WTC11 (cell line): ENCODE results near the gene DOCK7. TPM values are rescaled to one million over a fixed set of nuclear protein-coding genes. Genes with fewer than 3 reads are reported as not detected.

Experiments used
- ATAC-seq: fragments of 200-7000 bp; cut with Tn5 transposase; 2 replicates; pipeline ENCODE4 v1.10.0; 2021; ENCODE audit warnings: mild to moderate bottlenecking, moderate library complexity
- CTCF ChIA-PET: fragments of 300-600 bp; sonication (Branson Sonifier 250); formaldehyde crosslinking; loops from one replicate; lab custom pipeline; 2021; ENCODE audit warnings: antibody characterized with exemption; lab: Charles Lee
- POLR2A ChIA-PET: fragments of 350-600 bp; sonication (Branson Sonifier 250); formaldehyde crosslinking; loops from one replicate; lab custom pipeline; 2021; ENCODE audit warnings: antibody characterized with exemption; lab: Charles Lee
- DNase-seq: peaks from one replicate; pipeline ENCODE4 v3.0.0; 2021; ENCODE audit warnings: low spot score
- H3K27ac Mint-ChIP-seq: 2 replicates; pipeline ENCODE4 v1.8.0; 2021; ENCODE audit warnings: mixed read lengths
- H3K27me3 Mint-ChIP-seq: 2 replicates; pipeline ENCODE4 v1.8.0; 2021; ENCODE audit warnings: low read depth, mild to moderate bottlenecking, moderate library complexity, mixed read lengths
- H3K36me3 Mint-ChIP-seq: 2 replicates; pipeline ENCODE4 v1.8.0; 2021; ENCODE audit warnings: mixed read lengths
- H3K4me1 Mint-ChIP-seq: 2 replicates; pipeline ENCODE4 v1.8.0; 2022; ENCODE audit warnings: mixed read lengths
- H3K4me3 Mint-ChIP-seq: 2 replicates; pipeline ENCODE4 v1.8.0; 2021; ENCODE audit warnings: mild to moderate bottlenecking, moderate library complexity, mixed read lengths
- H3K9me3 Mint-ChIP-seq: 2 replicates; pipeline ENCODE4 v1.8.0; 2021; ENCODE audit warnings: mixed read lengths
- CREB1 ChIP-seq: sonication (generic); formaldehyde crosslinking; IDR thresholded peaks from 2 replicates; pipeline ENCODE4 v1.8.0; 2023; ENCODE audit warnings: mild to moderate bottlenecking, missing genetic modification reagents
- EMX1 ChIP-seq: fragments of 250-450 bp; sonication (Bioruptor Pico); IDR thresholded peaks from 2 replicates; pipeline ENCODE4 v1.8.0; 2021; ENCODE audit warnings: mild to moderate bottlenecking
- FOXP1 ChIP-seq: sonication (generic); formaldehyde crosslinking; IDR thresholded peaks from 2 replicates; pipeline ENCODE4 v1.8.0; 2022; ENCODE audit warnings: missing genetic modification reagents, mild to moderate bottlenecking, moderate library complexity, borderline replicate concordance
- IRF2 ChIP-seq: sonication (generic); formaldehyde crosslinking; IDR thresholded peaks from 2 replicates; pipeline ENCODE4 v1.8.0; 2022; ENCODE audit warnings: low read depth, missing genetic modification reagents, borderline replicate concordance
- SOX15 ChIP-seq: fragments of 250-450 bp; sonication (Bioruptor Pico); IDR thresholded peaks from 2 replicates; pipeline ENCODE4 v1.9.0; 2021; ENCODE audit warnings: mild to moderate bottlenecking
- TP53 ChIP-seq: sonication (generic); formaldehyde crosslinking; IDR thresholded peaks from 2 replicates; pipeline ENCODE4 v1.8.1; 2023; ENCODE audit warnings: mild to moderate bottlenecking, missing genetic modification reagents
- ZBTB21 ChIP-seq: sonication (generic); formaldehyde crosslinking; IDR thresholded peaks from 2 replicates; pipeline ENCODE4 v1.8.1; 2023; ENCODE audit warnings: mild to moderate bottlenecking, missing genetic modification reagents, borderline replicate concordance
- ZMAT4 ChIP-seq: fragments of 250-450 bp; sonication (Bioruptor Pico); IDR thresholded peaks from 2 replicates; pipeline ENCODE4 v1.9.0; 2021; ENCODE audit warnings: mild to moderate bottlenecking
- ZNF232 ChIP-seq: sonication (generic); formaldehyde crosslinking; IDR thresholded peaks from 2 replicates; pipeline ENCODE4 v1.8.0; 2022; ENCODE audit warnings: mild to moderate bottlenecking, missing genetic modification reagents
- ZNF317 ChIP-seq: sonication (generic); formaldehyde crosslinking; IDR thresholded peaks from 2 replicates; pipeline ENCODE4 v1.8.1; 2023; ENCODE audit warnings: low read depth, mild to moderate bottlenecking, moderate library complexity, missing genetic modification reagents, borderline replicate concordance
- ZNF425 ChIP-seq: fragments of 250-450 bp; sonication (Bioruptor Pico); conservative IDR thresholded peaks from 2 replicates; pipeline ENCODE4 v1.9.0; 2021; ENCODE audit warnings: mild to moderate bottlenecking
- ZNF532 ChIP-seq: fragments of 250-450 bp; sonication (Bioruptor Pico); IDR thresholded peaks from 2 replicates; pipeline ENCODE4 v1.9.0; 2021; ENCODE audit warnings: mild to moderate bottlenecking, borderline replicate concordance
- total RNA-seq: library from RNA; stranded (reverse); gene quantifications from 3 replicates; pipeline ENCODE4 v1.2.3, GENCODE V29; 2021
- TF ChIP-seq, protein P1 (sequence below): sonication (generic); formaldehyde crosslinking; IDR thresholded peaks from 2 replicates; pipeline ENCODE4 v1.8.0; 2022; ENCODE audit warnings: mild to moderate bottlenecking, missing genetic modification reagents
- TF ChIP-seq, protein P2 (sequence below): sonication (generic); formaldehyde crosslinking; IDR thresholded peaks from 2 replicates; pipeline ENCODE4 v1.8.0; 2023; ENCODE audit warnings: missing genetic modification reagents
- TF ChIP-seq, protein P3 (sequence below): sonication (generic); formaldehyde crosslinking; IDR thresholded peaks from 2 replicates; pipeline ENCODE4 v1.8.1; 2023; ENCODE audit warnings: mild to moderate bottlenecking, missing genetic modification reagents
- TF ChIP-seq, protein P4 (sequence below): sonication (generic); formaldehyde crosslinking; IDR thresholded peaks from 2 replicates; pipeline ENCODE4 v1.8.0; 2023; ENCODE audit warnings: mild to moderate bottlenecking, missing genetic modification reagents
- TF ChIP-seq, protein P5 (sequence below): fragments of 250-450 bp; sonication (Bioruptor Pico); IDR thresholded peaks from 2 replicates; pipeline ENCODE4 v2.1.2; 2022; ENCODE audit warnings: mild to moderate bottlenecking, moderate library complexity
- TF ChIP-seq, protein P6 (sequence below): sonication (generic); formaldehyde crosslinking; conservative IDR thresholded peaks from 2 replicates; pipeline ENCODE4 v1.8.1; 2023; ENCODE audit warnings: mild to moderate bottlenecking, low read depth, missing genetic modification reagents, moderate library complexity

DOCK7 gene
- total RNA-seq, 1 experiment from 2014 or later: 34.2 TPM

GRCh38 chr1:62726011-62726442, 37.8 kb upstream of the DOCK7 start (continued):
- TF ChIP-seq, protein P1, sequence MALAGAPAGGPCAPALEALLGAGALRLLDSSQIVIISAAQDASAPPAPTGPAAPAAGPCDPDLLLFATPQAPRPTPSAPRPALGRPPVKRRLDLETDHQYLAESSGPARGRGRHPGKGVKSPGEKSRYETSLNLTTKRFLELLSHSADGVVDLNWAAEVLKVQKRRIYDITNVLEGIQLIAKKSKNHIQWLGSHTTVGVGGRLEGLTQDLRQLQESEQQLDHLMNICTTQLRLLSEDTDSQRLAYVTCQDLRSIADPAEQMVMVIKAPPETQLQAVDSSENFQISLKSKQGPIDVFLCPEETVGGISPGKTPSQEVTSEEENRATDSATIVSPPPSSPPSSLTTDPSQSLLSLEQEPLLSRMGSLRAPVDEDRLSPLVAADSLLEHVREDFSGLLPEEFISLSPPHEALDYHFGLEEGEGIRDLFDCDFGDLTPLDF: no peak
- TF ChIP-seq, protein P2, sequence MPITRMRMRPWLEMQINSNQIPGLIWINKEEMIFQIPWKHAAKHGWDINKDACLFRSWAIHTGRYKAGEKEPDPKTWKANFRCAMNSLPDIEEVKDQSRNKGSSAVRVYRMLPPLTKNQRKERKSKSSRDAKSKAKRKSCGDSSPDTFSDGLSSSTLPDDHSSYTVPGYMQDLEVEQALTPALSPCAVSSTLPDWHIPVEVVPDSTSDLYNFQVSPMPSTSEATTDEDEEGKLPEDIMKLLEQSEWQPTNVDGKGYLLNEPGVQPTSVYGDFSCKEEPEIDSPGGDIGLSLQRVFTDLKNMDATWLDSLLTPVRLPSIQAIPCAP (CRISPR knock-in tag): no peak
- TF ChIP-seq, all 79 proteins: peak for 0

DNA sequence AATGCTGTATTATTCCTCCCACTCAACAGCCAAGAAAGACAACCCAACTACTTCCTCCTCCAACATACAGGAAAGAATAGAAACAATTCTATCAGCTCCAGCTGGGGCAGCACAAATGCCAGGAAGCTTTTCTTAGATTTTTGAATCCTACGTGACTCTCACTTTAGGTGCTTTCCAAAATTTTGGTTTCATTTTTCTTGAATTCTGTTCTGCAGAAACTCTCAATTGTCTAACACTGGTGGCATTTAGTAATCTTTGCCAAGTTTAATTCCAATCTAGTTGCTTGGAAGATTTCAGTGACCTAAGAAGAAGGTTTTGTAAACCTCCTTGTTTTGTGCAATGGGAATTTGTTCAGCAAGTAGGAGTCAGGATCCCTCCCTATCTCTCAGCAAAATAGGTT, 37.1 kb upstream of the DOCK7 start:
- DNase-seq (no peak), ATAC-seq (0 out of 2 replicates have a peak, but pooled peaks have one; percentile 29)
- CTCF ChIA-PET: interaction anchor here (0.9 to 2.2 kb wide), 3 partner anchors 9 to 249 kb away, joined by 3 to 6 read pairs (median 3); no protein-coding TSS in a partner anchor
- peaks cover 3% of the 10 kb centered on the region; the same call in 1 of the 2 replicates for H3K27me3 Mint-ChIP-seq
- POLR2A ChIA-PET: no interaction called here
- no peaks in the 10 kb centered on the region for H3K9me3 Mint-ChIP-seq
- H3K4me1 Mint-ChIP-seq: peaks cover 36% of the 10 kb centered on the region
- H3K4me3 Mint-ChIP-seq: no peak overlapping the region
- no peaks in the 10 kb centered on the region for H3K36me3 Mint-ChIP-seq
- no peak overlapping the region for H3K27ac Mint-ChIP-seq
- TF ChIP-seq, protein P3, sequence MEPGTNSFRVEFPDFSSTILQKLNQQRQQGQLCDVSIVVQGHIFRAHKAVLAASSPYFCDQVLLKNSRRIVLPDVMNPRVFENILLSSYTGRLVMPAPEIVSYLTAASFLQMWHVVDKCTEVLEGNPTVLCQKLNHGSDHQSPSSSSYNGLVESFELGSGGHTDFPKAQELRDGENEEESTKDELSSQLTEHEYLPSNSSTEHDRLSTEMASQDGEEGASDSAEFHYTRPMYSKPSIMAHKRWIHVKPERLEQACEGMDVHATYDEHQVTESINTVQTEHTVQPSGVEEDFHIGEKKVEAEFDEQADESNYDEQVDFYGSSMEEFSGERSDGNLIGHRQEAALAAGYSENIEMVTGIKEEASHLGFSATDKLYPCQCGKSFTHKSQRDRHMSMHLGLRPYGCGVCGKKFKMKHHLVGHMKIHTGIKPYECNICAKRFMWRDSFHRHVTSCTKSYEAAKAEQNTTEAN (CRISPR knock-in tag): no peak
- TF ChIP-seq ZNF232 (CRISPR knock-in tag): no peak
- TF ChIP-seq, protein P4, sequence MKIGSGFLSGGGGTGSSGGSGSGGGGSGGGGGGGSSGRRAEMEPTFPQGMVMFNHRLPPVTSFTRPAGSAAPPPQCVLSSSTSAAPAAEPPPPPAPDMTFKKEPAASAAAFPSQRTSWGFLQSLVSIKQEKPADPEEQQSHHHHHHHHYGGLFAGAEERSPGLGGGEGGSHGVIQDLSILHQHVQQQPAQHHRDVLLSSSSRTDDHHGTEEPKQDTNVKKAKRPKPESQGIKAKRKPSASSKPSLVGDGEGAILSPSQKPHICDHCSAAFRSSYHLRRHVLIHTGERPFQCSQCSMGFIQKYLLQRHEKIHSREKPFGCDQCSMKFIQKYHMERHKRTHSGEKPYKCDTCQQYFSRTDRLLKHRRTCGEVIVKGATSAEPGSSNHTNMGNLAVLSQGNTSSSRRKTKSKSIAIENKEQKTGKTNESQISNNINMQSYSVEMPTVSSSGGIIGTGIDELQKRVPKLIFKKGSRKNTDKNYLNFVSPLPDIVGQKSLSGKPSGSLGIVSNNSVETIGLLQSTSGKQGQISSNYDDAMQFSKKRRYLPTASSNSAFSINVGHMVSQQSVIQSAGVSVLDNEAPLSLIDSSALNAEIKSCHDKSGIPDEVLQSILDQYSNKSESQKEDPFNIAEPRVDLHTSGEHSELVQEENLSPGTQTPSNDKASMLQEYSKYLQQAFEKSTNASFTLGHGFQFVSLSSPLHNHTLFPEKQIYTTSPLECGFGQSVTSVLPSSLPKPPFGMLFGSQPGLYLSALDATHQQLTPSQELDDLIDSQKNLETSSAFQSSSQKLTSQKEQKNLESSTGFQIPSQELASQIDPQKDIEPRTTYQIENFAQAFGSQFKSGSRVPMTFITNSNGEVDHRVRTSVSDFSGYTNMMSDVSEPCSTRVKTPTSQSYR: no peak
- TF ChIP-seq ZNF425: no peak
- TF ChIP-seq IRF2 (CRISPR knock-in tag): no peak
- no peak for TF ChIP-seq FOXP1 (CRISPR knock-in tag)
- TF ChIP-seq, protein P5, sequence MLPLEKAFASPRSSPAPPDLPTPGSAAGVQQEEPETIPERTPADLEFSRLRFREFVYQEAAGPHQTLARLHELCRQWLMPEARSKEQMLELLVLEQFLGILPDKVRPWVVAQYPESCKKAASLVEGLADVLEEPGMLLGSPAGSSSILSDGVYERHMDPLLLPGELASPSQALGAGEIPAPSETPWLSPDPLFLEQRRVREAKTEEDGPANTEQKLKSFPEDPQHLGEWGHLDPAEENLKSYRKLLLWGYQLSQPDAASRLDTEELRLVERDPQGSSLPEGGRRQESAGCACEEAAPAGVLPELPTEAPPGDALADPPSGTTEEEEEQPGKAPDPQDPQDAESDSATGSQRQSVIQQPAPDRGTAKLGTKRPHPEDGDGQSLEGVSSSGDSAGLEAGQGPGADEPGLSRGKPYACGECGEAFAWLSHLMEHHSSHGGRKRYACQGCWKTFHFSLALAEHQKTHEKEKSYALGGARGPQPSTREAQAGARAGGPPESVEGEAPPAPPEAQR: no peak
- no peak for TF ChIP-seq ZNF317 (CRISPR knock-in tag)
- no peak for TF ChIP-seq ZBTB21 (CRISPR knock-in tag)
- TF ChIP-seq, protein P6, sequence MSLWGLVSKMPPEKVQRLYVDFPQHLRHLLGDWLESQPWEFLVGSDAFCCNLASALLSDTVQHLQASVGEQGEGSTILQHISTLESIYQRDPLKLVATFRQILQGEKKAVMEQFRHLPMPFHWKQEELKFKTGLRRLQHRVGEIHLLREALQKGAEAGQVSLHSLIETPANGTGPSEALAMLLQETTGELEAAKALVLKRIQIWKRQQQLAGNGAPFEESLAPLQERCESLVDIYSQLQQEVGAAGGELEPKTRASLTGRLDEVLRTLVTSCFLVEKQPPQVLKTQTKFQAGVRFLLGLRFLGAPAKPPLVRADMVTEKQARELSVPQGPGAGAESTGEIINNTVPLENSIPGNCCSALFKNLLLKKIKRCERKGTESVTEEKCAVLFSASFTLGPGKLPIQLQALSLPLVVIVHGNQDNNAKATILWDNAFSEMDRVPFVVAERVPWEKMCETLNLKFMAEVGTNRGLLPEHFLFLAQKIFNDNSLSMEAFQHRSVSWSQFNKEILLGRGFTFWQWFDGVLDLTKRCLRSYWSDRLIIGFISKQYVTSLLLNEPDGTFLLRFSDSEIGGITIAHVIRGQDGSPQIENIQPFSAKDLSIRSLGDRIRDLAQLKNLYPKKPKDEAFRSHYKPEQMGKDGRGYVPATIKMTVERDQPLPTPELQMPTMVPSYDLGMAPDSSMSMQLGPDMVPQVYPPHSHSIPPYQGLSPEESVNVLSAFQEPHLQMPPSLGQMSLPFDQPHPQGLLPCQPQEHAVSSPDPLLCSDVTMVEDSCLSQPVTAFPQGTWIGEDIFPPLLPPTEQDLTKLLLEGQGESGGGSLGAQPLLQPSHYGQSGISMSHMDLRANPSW: no peak
- TF ChIP-seq EMX1 (CRISPR knock-in tag): no peak
- TF ChIP-seq ZMAT4 (CRISPR knock-in tag): no peak
- no peak for TF ChIP-seq ZNF532 (CRISPR knock-in tag)
- no peak for TF ChIP-seq SOX15
- TF ChIP-seq TP53 (CRISPR knock-in tag): no peak
- TF ChIP-seq CREB1: no peak
